HepG2 (cell line): Measurements from ENCODE around the gene BIN1. TPM values are rescaled to one million over a fixed set of nuclear protein-coding genes. Genes with fewer than 3 reads are reported as not detected.

ENCODE experiments used
- ATAC-seq: fragments of 200-7000 bp; cut with Tn5 transposase; 3 replicates; pipeline ENCODE4 v1.9.1; 2020; ENCODE audit warnings: mild to moderate bottlenecking, moderate library complexity
- BruUV-seq: library from RNA; stranded (reverse); fragments of 400-500 nt; replicated peaks from 2 replicates; lab custom pipeline; 2021; lab: Mats Ljungman, UMichigan
- CTCF ChIA-PET: fragments of 300-600 bp; formaldehyde crosslinking; extraction: SDS; loops from one replicate; lab custom pipeline; 2021; ENCODE audit warnings: low total read pairs, inconsistent platforms, low intra/inter-chr PET ratio; lab: Yijun Ruan, JAX
- POLR2A ChIA-PET: fragments of 350-600 bp; sonication (Branson Sonifier 250); formaldehyde crosslinking; loops from one replicate; lab custom pipeline; 2020; ENCODE audit warnings: antibody characterized with exemption, inconsistent platforms; lab: Yijun Ruan, JAX
- DNase-seq: peaks from one replicate; pipeline ENCODE4 v3.0.0-alpha.2; 2015; ENCODE audit warnings: low spot score
- FAIRE-seq: peaks from 3 replicates; lab custom pipeline; 2011; peaks lifted over from hg19 to GRCh38; lab: Jason Lieb, UNC
- H2AFZ ChIP-seq: one replicate; pipeline ENCODE4 v1.6.1; 2011; ENCODE audit warnings: low read length, inconsistent platforms
- H3K27ac ChIP-seq: fragments of 300-600 bp; 3 replicates; pipeline ENCODE4 v1.8.0; 2011; ENCODE audit warnings: mixed run types, mild to moderate bottlenecking, mixed read lengths, low read length, inconsistent platforms; ENCODE audit not compliant: insufficient read depth; ENCODE audit errors: extremely low read length
- H3K27me3 ChIP-seq, 2 experiments: fragments of 200-600 bp in 1 of 2; 2 replicates in 1 of 2; 3 replicates in 1 of 2; pipeline versions ENCODE4 v1.6.0 to v1.8.0; 2011; ENCODE audit warnings: low read length in 2 of 2, mild to moderate bottlenecking in 2 of 2, moderate library complexity in 2 of 2, inconsistent platforms in 1 of 2; ENCODE audit not compliant: insufficient read depth in 2 of 2, control insufficient read depth in 1 of 2
- H3K36me3 ChIP-seq, 2 experiments: fragments of 200-600 bp in 1 of 2; replicated peaks in 1 of 2; 2 replicates in 1 of 2; 3 replicates in 1 of 2; pipeline versions ENCODE4 v1.5.1 to v1.8.0; 2011; ENCODE audit warnings: low read length in 2 of 2, inconsistent platforms in 1 of 2; ENCODE audit not compliant: insufficient read depth in 2 of 2, control insufficient read depth in 1 of 2
- H3K4me1 ChIP-seq: 2 replicates; pipeline ENCODE4 v1.5.1; 2012; ENCODE audit warnings: low read length, inconsistent platforms; ENCODE audit not compliant: insufficient read depth
- H3K4me2 ChIP-seq: 2 replicates; pipeline ENCODE4 v1.6.0; 2011; ENCODE audit warnings: low read depth, low read length, inconsistent platforms
- H3K4me3 ChIP-seq, 3 experiments: fragments of 200-600 bp in 1 of 3; sonication (generic), shearing (Covaris generic) in 1 of 3; replicated peaks in 1 of 3; 2 replicates each; pipeline ENCODE4 v1.5.1; 2011 to 2016; ENCODE audit warnings: low read length in 3 of 3, inconsistent platforms in 2 of 3, low read depth in 2 of 3, mild to moderate bottlenecking in 2 of 3, control low read depth in 1 of 3, mixed read lengths in 1 of 3; ENCODE audit not compliant: insufficient read depth in 1 of 3
- H3K79me2 ChIP-seq: one replicate; pipeline ENCODE4 v1.6.1; 2011; ENCODE audit warnings: low read length, inconsistent platforms; ENCODE audit not compliant: insufficient read depth
- H3K9ac ChIP-seq: 2 replicates; pipeline ENCODE4 v1.6.0; 2011; ENCODE audit warnings: mild to moderate bottlenecking, low read depth, low read length, inconsistent platforms; ENCODE audit not compliant: insufficient read depth
- H3K9me3 ChIP-seq: 2 replicates; pipeline ENCODE4 v1.5.1; 2012; ENCODE audit warnings: mild to moderate bottlenecking, low read length
- H4K20me1 ChIP-seq: 2 replicates; pipeline ENCODE4 v1.6.0; 2011; ENCODE audit warnings: inconsistent platforms, mild to moderate bottlenecking, low read length, moderate library complexity; ENCODE audit not compliant: insufficient read depth
- FOSL2 ChIP-seq: sonication (generic); formaldehyde crosslinking; IDR thresholded peaks from 2 replicates; pipeline ENCODE4 v1.4.0; 2020; ENCODE audit warnings: missing genetic modification reagents
- GPN1 ChIP-seq: sonication (generic); formaldehyde crosslinking; IDR thresholded peaks from 2 replicates; pipeline ENCODE4 v1.5.1; 2020; ENCODE audit warnings: missing genetic modification reagents, borderline replicate concordance
- KLF15 ChIP-seq: sonication (generic); formaldehyde crosslinking; IDR thresholded peaks from 2 replicates; pipeline ENCODE4 v1.8.1; 2023; ENCODE audit warnings: borderline replicate concordance, mild to moderate bottlenecking, inconsistent platforms, missing genetic modification reagents, mixed read lengths
- NFYB ChIP-seq: sonication (generic); formaldehyde crosslinking; IDR thresholded peaks from 2 replicates; pipeline ENCODE4 v1.4.0; 2020; ENCODE audit warnings: missing genetic modification reagents
- PLSCR1 ChIP-seq: sonication (generic); formaldehyde crosslinking; IDR thresholded peaks from 2 replicates; pipeline ENCODE4 v1.5.0; 2020; ENCODE audit warnings: missing genetic modification reagents, mild to moderate bottlenecking, borderline replicate concordance
- POLR2AphosphoS2 ChIP-seq: IDR thresholded peaks from 2 replicates; pipeline ENCODE4 v1.6.1; 2011; ENCODE audit warnings: low read depth, low read length, improper control_type of control experiment
- RBAK ChIP-seq: sonication (generic); formaldehyde crosslinking; IDR thresholded peaks from 2 replicates; pipeline ENCODE4 v1.5.1; 2020; ENCODE audit warnings: mild to moderate bottlenecking, missing genetic modification reagents
- RBM22 ChIP-seq: fragments of 200-400 bp; formaldehyde crosslinking; optimal IDR thresholded peaks from 2 replicates; pipeline ENCODE3; 2017; ENCODE audit warnings: mild to moderate bottlenecking, low read length, moderate library complexity
- RNF2 ChIP-seq: fragments of 450-650 bp; conservative IDR thresholded peaks from 2 replicates; pipeline ENCODE4 v1.6.1; 2016; ENCODE audit warnings: low read depth
- SAFB2 ChIP-seq: sonication (generic); formaldehyde crosslinking; IDR thresholded peaks from 2 replicates; pipeline ENCODE4 v1.5.1; 2020; ENCODE audit warnings: missing genetic modification reagents, low read depth, mild to moderate bottlenecking, borderline replicate concordance
- ZFP62 ChIP-seq: sonication (generic); formaldehyde crosslinking; IDR thresholded peaks from 2 replicates; pipeline ENCODE4 v1.4.0; 2020; ENCODE audit warnings: missing genetic modification reagents
- ZNF20 ChIP-seq: sonication (generic); formaldehyde crosslinking; IDR thresholded peaks from 2 replicates; pipeline ENCODE4 v1.4.0; 2020; ENCODE audit warnings: mild to moderate bottlenecking, moderate library complexity, missing genetic modification reagents
- ZNF292 ChIP-seq: sonication (generic); formaldehyde crosslinking; IDR thresholded peaks from 2 replicates; pipeline ENCODE4 v1.8.1; 2022; ENCODE audit warnings: mild to moderate bottlenecking, low read depth, missing genetic modification reagents, borderline replicate concordance
- ZNF547 ChIP-seq: sonication (generic); formaldehyde crosslinking; IDR thresholded peaks from 2 replicates; pipeline ENCODE4 v1.5.1; 2020; ENCODE audit warnings: mild to moderate bottlenecking, missing genetic modification reagents
- ZNF784 ChIP-seq: sonication (generic); formaldehyde crosslinking; IDR thresholded peaks from 2 replicates; pipeline ENCODE4 v1.5.1; 2020; ENCODE audit warnings: missing genetic modification reagents, mild to moderate bottlenecking, borderline replicate concordance
- ZNF878 ChIP-seq: sonication (generic); formaldehyde crosslinking; IDR thresholded peaks from 2 replicates; pipeline ENCODE4 v1.8.1; 2023; ENCODE audit warnings: mild to moderate bottlenecking, missing genetic modification reagents, moderate library complexity
- WGBS: methylation state at CpG from one replicate; pipeline ENCODE4 v1.1.6; 2017; ENCODE audit warnings: low lambda C conversion rate; 5-methylcytosine and 5-hydroxymethylcytosine counted together
- in situ Hi-C: cut with HindIII; loops from 2 replicates; pipeline ENCODE4 v1.10.0; 2017; ENCODE audit warnings: low pct_unique_long_range_greater_than_20kb; ENCODE audit not compliant: extremely low pct_ligation_motif_present
- intact Hi-C: fragments of 100-400 bp; cut with micrococcal nuclease; formaldehyde crosslinking; loops from one replicate; pipeline ENCODE4 v1.10.0; 2022; ENCODE audit not compliant: unreplicated experiment
- polyA plus RNA-seq, 8 experiments: library from polyadenylated mRNA; depleted of rRNA in 3 of 8; stranded (reverse) in 7 of 8; unstranded in 1 of 8; fragments of >200 nt; fragmentation: Illumina TruSeq in 4 of 8; extraction: Trizol in 4 of 8; gene quantifications; 2 replicates each; pipeline versions ENCODE4 v1.2.1 to v1.2.3, GENCODE V29; 2011 to 2016; ENCODE audit warnings: low read depth in 4 of 8, missing spikeins in 1 of 8, mixed read lengths in 1 of 8; ENCODE audit not compliant: insufficient read depth in 1 of 8
- total RNA-seq, 5 experiments: library from RNA; depleted of rRNA; stranded (reverse); fragments of >200 nt; fragmentation: Illumina TruSeq; extraction: Trizol; gene quantifications; 2 replicates each; pipeline ENCODE4 v1.2.3, GENCODE V29; 2016; ENCODE audit warnings: low read depth in 1 of 5

BIN1 gene
- total and polyA plus RNA-seq, 2 of the 13 experiments (the other 11 are each of a cell fraction or from before 2014, with no cell fraction given), result 0.93 to 1.2 TPM

- intact Hi-C loops (no loop called here), in situ Hi-C loops (no loop called here)
- no peak overlapping the region for H3K4me2 ChIP-seq
- no peaks in the 10 kb centered on the region for H3K79me2 ChIP-seq
- H3K9me3 ChIP-seq, result no peaks in the 10 kb centered on the region
- POLR2A ChIA-PET, result no interaction called here
- no peaks in the 10 kb centered on the region for H3K36me3 ChIP-seq
- no peaks in the 10 kb centered on the region for H4K20me1 ChIP-seq
- no peak overlapping the region for H3K9ac ChIP-seq
- no TSS peak for BruUV-seq
- no peak overlapping the region for H3K27ac ChIP-seq
- DNase-seq (no peak), FAIRE-seq (no peak), ATAC-seq (no peak; the same call in 2 of the 3 replicates)
- TF ChIP-seq ZNF784 (CRISPR knock-in tag), result no peak
- no peak for TF ChIP-seq POLR2AphosphoS2
- no peak for TF ChIP-seq KLF15 (CRISPR knock-in tag)
- CTCF ChIA-PET, result no interaction called here
- no peak overlapping the region for H2AFZ ChIP-seq
- WGBS, result 52% methylated on average over 13 of the region's 18 CpGs
- H3K4me1 ChIP-seq, result no peaks in the 10 kb centered on the region
- H3K27me3 ChIP-seq, result peaks cover 5 to 18% of the 10 kb centered on the region in 2 experiments; a peak in 3 of 5 replicates
- no peak overlapping the region for H3K4me3 ChIP-seq
Measured at GRCh38 chr2:127090281-127091120, 16.5 kb downstream of the BIN1 start.

- Histone ChIP-seq H3K36me3 (no peaks in the 10 kb centered on the region), H2AFZ (no peak overlapping the region), H3K4me3 (no peak overlapping the region), H4K20me1 (no peaks in the 10 kb centered on the region), H3K9me3 (no peaks in the 10 kb centered on the region), H3K4me1 (no peaks in the 10 kb centered on the region), H3K9ac (no peak overlapping the region), H3K27me3 (peaks cover 6 to 21% of the 10 kb centered on the region in 2 experiments; a peak in 2 of 5 replicates), H3K4me2 (no peak overlapping the region), H3K27ac (no peak overlapping the region), H3K79me2 (no peaks in the 10 kb centered on the region)
- BruUV-seq, result no TSS peak
- ATAC-seq, result no peak
- no peak for DNase-seq
- intact Hi-C loops (no loop called here), in situ Hi-C loops (no loop called here)
- 36% methylated on average over 10 of the region's 10 CpGs for WGBS
- ChIA-PET POLR2A (no interaction called here), CTCF (no interaction called here)
- FAIRE-seq, result no peak
- no peak for TF ChIP-seq ZNF20 (CRISPR knock-in tag)
- no peak for TF ChIP-seq NFYB
- no peak for TF ChIP-seq ZNF292
- TF ChIP-seq ZFP62, result no peak
- TF ChIP-seq ZNF878 (CRISPR knock-in tag), result no peak
- no peak for TF ChIP-seq RNF2
- no peak for TF ChIP-seq RBM22
- no peak for TF ChIP-seq GPN1
- no peak for TF ChIP-seq ZNF547 (CRISPR knock-in tag)
- no peak for TF ChIP-seq PLSCR1 (CRISPR knock-in tag)
- TF ChIP-seq SAFB2 (CRISPR knock-in tag), result no peak
- TF ChIP-seq FOSL2 (CRISPR knock-in tag), result no peak
- TF ChIP-seq RBAK, result no peak
Measured at GRCh38 chr2:127089478-127090235, 17.3 kb downstream of the BIN1 start.
